GM19025 (cell line): ENCODE results near the gene PKN1.
"Not testable (repeated sequence)": the region's sequence is repeated elsewhere in the genome, so short reads cannot be mapped to it uniquely, and the experiment has no call there.

Experiments used
- ATAC-seq: cut with Tn5 transposase; IDR thresholded peaks from one replicate; pipeline ENCODE4 v1.9.1; 2021; ENCODE audit warnings: mild to moderate bottlenecking, low read depth, moderate library complexity; ENCODE audit not compliant: unreplicated experiment

PKN1 gene

GRCh38 chr19:14479309-14479974 is 46.3 kb downstream of the PKN1 start:
- ATAC-seq, result no peak

GRCh38 chr19:14479975-14480699 is 47.0 kb downstream of the PKN1 start:
- ATAC-seq, result no peak

- no peak for ATAC-seq
These were observed 47.6 kb downstream of the PKN1 start for GRCh38 chr19:14480700-14481079.

- ATAC-seq, result no peak
These were observed 49.3 kb downstream of the PKN1 start for GRCh38 chr19:14482172-14482941.

GRCh38 chr19:14487370-14488125 is 54.4 kb downstream of the PKN1 start:
- ATAC-seq, result no peak

GRCh38 chr19:14492756-14493337 is 59.7 kb downstream of the PKN1 start:
- ATAC-seq, result no peak

- no peak for ATAC-seq
These were observed 61.3 kb downstream of the PKN1 start for GRCh38 chr19:14494411-14494810.

- ATAC-seq, result no peak
These were observed 62.0 kb downstream of the PKN1 start for GRCh38 chr19:14494910-14495671.

GRCh38 chr19:14495672-14496028 is 62.5 kb downstream of the PKN1 start:
- no peak for ATAC-seq

- ATAC-seq, result peak; percentile 89
These were observed 63.1 kb downstream of the PKN1 start, which contains the start of gene GIPC1 for GRCh38 chr19:14496029-14496833. Gene GIPC1, minus strand, starts transcription at chr19:14496127. Its CDS starts 13,151 bp downstream, at chr19:14482976.

- ATAC-seq, result no peak
These were observed 63.7 kb downstream of the PKN1 start for GRCh38 chr19:14496834-14497227.

- no peak for ATAC-seq
These were observed 64.3 kb downstream of the PKN1 start for GRCh38 chr19:14497228-14497921.

GRCh38 chr19:14502334-14503092 is 69.4 kb downstream of the PKN1 start:
- ATAC-seq, result no peak

- ATAC-seq, result no peak
These were observed 70.2 kb downstream of the PKN1 start for GRCh38 chr19:14503285-14503684.

GRCh38 chr19:14504575-14504974 is 71.5 kb downstream of the PKN1 start:
- not testable (repeated sequence) for ATAC-seq

GRCh38 chr19:14505488-14506239 is 72.6 kb downstream of the PKN1 start:
- ATAC-seq, result no peak
